HG03064 (cell line): ENCODE results near the gene UBXN2A.
A peak's percentile ranks its signal among the peaks of the same experiment; 100 is the strongest.
"Not testable (repeated sequence)": the region's sequence is repeated elsewhere in the genome, so short reads cannot be mapped to it uniquely, and the experiment has no call there.

Experiments
- ATAC-seq: cut with Tn5 transposase; IDR thresholded peaks from one replicate; pipeline ENCODE4 v1.9.1; 2021; ENCODE audit warnings: low read depth; ENCODE audit not compliant: unreplicated experiment

UBXN2A gene

DNA sequence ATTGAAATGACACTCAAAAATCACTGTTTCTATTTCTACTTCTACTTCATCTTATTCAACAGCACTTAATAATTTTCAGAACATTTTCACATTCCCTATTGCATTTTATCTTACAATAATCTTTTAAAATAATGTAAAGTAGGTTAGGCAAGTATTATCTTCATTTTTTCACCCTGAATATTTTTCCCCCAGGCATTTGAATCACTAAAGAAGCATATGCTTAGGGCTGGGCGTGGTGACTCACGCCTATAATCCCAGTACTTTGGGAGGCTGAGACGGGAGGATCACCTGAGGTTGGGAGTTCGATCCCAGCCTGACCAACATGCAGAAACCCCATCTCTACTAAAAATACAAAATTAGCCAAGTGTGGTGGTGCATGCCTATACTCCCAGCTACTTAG is 100.2 kb downstream of the UBXN2A start:
- ATAC-seq, result no peak

DNA sequence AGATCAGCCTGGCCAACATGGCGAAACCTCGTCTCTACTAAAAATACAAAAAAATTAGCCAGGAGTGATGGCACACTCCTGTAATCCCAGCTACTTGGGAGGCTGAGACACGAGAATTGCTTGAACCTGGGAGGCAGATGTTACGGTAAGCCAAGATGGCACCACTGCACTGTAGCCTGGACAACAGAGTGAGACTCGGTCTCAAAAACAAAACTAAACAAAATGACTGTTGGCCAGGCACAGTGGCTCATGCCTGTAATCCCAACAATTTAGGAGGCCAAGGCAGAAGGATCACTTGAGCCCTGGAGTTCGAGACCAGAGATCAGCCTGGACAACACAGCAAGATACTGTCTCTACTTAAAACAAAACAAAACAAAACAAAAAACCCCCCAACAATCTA is 102.9 kb downstream of the UBXN2A start:
- not testable (repeated sequence) for ATAC-seq

DNA sequence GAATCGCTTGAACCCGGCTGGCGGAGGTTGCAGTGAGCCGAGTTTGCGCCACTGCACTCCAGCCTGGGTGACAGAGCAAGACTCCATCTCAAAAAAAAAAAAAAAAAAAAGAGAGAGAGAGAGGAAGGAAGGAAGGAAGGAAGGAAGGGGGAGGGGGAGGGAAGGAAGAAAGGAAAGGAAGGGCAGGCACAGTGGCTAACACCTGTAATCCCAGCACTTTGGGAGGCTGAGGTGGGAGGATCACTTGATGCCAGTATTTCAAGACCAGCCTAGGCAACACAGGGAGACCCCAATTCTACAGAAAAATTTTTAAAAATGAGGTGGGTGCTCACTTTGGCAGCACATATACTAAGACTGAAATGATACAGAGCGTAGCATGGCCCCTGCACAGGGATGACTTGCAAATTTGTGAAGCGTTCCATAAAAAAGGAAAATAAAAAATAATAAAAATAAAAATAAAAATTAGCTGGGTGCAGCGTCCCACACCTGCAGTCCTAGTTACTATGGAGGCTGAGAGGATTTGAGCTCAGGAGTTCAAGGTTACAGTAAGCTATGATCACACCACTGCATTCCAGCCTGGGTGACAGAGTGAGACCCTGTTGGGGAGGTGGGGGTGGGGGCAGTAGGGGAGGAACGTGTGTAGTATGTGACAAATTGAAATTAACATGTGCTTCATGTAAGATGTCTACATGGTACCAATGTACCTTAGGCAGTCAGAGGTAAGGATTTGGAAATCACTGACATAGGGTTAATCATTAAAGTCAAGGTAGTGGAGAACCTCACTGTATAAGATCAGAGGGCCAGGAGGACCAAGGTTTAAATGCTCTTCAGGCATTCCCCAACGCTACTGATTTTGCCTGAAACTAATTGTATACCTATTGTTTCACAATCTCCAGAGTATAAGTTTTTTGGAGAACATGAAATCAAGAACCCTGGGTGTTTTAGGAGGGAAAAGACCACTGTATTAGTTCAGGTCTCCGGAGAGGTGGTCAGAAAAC is 105.5 kb downstream of the UBXN2A start:
- ATAC-seq, result no peak

DNA sequence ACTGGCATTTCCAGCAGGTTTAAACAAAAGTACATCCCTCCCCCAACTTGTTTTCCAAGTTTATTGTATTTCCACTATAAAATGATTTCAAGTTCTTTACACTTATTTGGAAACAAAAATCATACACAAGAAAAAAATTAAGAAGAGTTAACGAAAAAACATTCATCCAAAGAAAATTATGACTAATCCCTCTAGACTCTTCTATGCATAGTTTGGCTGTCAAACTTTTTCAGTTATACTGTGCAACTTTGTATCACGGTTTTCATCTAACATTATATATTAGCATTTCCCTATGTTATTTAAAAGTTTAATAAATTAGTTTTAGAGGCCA is 106.3 kb downstream of the UBXN2A start:
- no peak for ATAC-seq

DNA sequence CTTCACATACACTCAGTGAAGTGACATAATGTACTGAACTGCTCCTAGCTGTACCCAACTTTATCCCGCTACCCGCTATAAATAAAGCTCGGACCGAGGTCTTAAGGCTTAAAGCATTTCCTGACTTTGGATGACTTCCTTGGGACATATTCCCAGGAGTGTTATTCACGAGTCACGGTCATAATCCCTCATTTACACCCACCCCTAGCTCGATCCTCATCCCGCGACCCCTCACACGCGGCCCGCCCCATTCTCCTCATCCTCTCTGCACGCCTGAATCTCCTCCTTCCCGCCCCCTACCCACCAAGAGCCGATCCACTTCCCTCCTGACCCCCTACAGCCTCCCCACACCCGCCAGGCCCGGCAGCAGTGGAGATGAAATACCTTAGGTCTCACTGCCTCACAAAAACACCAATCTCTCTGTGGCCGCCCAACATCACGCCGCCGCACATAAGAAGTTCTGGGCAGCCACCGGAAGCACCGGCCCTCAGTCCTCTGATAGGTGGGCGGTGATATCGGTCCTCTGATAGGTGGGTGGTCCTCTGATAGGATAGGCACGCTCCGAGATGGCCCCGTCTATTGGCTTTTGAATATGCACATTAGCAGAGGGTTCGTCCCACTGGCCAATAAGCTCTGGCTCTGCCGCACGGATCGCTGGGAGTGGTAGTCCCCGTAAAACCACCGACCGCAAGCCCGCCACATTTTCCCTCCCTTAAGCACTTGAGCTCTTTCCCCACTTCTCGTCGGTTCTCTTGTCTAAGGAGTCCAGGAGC is 106.9 kb downstream of the UBXN2A start, which contains the start of gene WDCP:
Gene WDCP, minus strand, starts transcription at position 462 of the 773 bp plus-strand sequence. CDS start 7,897 bp downstream, outside the sequence.
- peak; percentile 99 for ATAC-seq

DNA sequence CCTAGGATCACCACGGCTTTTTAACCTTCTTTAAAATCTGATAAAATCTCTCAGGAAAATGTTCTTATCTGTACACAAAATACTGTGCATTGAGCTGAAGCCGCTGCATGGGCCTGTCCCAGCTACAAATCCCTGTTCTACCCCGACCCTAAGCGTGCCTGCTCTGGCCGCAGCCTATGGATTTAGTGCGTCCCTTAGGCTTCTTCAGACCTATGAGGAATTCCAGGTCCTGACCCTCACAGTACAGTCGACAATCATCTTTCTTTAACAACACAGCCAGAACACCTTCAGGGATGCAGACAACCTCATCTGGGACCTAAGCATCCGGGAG is 107.4 kb downstream of the UBXN2A start:
- no peak for ATAC-seq

DNA sequence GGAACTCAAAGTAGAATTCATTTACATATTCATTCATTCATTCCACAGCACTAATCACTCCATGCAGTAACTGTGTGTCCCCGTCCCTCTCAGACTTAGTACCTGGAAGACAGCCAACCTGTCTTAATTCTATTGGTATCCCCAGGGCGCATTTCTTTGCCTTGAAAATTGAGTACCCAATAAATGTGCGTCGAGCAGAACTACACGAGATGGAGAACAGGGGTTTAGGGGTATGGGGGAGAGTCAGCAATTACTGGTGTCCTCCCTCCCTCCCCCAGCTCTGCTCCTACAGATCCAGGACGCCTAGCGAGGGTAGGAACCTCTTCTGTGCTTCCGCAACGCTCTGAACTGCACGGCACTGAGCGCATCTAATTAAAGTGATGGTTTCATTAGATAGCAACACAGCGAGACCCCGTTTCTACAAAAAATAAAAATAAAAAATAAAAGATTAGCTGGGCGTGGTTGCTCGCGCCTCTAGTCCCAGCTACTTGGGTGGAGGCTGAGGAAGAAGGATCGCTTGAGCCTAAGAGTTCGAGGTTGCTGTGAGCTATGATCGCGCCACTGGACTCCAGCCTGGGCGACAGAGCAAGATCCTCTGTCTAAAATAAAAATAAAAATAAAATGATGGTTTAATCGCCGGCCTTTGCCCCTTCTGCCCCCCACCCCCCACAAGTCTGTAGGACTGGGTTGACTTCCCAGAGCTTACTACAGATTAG is 108.7 kb downstream of the UBXN2A start:
- ATAC-seq, result no peak

DNA sequence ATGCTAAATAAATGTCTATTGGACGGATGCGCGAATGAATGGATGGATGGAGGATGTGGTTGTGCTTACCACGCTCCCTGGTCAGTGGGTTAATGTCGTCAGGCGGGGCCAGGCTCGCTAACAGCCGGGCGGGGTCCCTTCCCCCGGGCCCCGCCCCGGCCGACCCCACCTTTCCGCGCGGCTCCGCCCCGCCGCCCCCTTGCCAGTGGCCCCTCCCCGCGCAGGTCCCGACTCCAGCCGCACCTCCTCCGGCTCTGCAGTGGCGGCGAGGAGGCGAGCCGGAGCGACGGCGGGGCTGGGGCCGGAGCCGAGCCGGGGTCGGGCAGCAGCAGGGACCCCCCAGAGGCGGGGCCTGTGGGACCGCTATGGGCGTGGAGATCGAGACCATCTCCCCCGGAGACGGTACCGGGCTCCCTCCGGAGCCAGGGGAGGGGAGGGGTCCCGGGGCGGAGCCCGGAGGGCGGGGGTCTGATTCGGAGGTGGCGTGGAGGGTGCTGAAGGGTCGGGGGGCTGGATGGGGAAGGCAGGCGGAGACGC is 109.3 kb downstream of the UBXN2A start, which contains the start of gene FKBP1B:
Gene FKBP1B, plus strand, starts transcription at position 257 of the 537 bp plus-strand sequence. Its CDS starts 109 bp downstream, at position 366.
- no peak for ATAC-seq

DNA sequence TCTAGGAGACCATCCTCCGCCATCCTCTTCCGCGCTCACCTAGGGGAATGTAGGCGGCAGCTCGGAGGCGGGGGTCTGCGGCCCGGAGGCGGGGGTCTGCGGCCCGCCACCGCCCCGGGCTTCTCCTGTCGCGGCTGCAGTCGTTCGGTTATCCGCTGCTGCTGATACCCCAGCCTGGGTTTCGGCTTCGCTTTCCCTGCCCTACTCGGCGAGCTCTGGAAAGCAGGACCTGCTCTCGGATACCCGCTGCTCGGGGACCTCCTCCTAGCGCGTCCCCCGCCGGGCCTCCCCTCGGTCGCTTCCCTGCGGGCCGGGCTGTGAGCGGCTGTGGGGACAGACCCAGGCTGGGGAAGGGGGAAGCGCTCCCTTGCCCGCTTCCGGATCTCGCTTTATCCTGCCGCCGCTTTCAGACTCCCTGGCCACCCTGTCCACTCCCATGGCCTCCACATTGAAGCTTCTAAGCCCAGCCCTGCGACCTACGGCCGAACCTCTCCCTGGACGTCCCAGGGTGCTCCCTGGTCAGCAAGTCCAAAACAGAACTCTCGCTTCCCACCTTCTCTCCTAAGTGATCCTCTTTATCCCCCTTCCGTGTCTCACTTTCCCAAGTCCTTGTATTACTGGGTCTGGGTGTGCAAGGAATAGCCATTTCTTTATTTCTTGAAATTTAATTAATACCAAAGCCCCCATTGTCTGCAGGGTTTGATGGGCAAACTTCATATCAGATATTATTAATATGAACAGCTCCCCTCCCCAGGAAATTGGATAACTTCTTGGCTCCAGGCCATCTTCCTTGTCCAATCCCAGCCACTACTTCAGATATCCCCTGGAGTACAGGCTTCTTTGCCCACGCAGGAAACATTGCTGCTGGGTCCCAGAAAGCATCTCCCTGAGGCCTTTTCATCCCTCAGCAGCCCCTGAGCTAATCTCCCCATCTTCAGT is 110.0 kb downstream of the UBXN2A start:
- ATAC-seq, result no peak

DNA sequence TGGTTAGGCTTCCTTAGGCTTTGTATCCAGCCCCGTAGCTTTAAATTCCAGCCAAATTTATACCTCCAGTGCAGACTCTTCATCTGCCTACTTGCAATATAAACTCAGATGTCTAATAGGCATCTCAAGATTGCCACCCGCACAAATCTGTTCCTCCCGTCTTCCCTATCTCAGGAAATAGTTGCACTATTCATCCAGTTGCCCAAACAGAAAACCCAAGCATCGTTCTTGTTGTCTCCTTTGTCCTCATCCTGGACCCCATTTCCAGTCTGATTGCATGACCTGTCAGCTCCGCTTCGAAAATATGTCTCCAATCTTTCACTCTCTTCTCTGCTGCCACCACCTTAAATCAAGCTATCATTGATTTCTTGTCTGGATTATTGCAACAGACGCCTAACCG is 111.6 kb downstream of the UBXN2A start:
- ATAC-seq, result no peak

DNA sequence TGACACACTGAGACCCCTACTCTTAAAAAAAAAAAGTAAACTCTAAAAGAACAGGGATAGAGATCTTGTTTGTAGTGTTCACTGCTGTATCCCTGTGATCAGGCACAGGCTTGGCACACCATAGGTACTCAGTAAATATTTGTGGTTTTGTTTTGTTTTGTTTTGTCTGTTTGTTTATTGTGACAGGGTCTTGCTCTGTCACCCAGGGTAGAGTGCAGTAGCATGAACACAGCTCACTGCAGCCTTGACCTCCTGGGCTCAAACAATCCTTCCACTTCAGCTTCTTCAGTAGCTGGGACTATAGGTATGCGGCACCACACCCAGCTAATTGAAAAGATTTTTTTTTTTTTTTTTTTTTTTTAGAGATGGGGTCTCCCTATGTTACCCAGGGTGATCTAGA is 112.7 kb downstream of the UBXN2A start:
- no peak for ATAC-seq
